HCT116 (cell line): ENCODE data around the gene ERGIC1.

Experiments used
- POLR2A ChIP-seq: IDR thresholded peaks from 2 replicates; pipeline ENCODE4 v1.7.0; 2011; ENCODE audit warnings: borderline replicate concordance; ENCODE audit not compliant: insufficient read depth, insufficient read length; ENCODE audit errors: extremely low read depth
- TF ChIP-seq, protein P1 (sequence below), 3 experiments: fragments of 200-600 bp in 1 of 3; sonication (generic) in 1 of 3; IDR thresholded peaks in 2 of 3; conservative IDR thresholded peaks in 1 of 3; 2 replicates each; pipeline ENCODE4 v1.5.1; 2012 to 2017; ENCODE audit warnings: low read depth in 2 of 3, low read length in 2 of 3, antibody characterized with exemption in 1 of 3, borderline replicate concordance in 1 of 3, control low read depth in 1 of 3, mild to moderate bottlenecking in 1 of 3, mixed read lengths in 1 of 3, mixed run types in 1 of 3, moderate library complexity in 1 of 3; ENCODE audit not compliant: insufficient read depth in 1 of 3

DNA sequence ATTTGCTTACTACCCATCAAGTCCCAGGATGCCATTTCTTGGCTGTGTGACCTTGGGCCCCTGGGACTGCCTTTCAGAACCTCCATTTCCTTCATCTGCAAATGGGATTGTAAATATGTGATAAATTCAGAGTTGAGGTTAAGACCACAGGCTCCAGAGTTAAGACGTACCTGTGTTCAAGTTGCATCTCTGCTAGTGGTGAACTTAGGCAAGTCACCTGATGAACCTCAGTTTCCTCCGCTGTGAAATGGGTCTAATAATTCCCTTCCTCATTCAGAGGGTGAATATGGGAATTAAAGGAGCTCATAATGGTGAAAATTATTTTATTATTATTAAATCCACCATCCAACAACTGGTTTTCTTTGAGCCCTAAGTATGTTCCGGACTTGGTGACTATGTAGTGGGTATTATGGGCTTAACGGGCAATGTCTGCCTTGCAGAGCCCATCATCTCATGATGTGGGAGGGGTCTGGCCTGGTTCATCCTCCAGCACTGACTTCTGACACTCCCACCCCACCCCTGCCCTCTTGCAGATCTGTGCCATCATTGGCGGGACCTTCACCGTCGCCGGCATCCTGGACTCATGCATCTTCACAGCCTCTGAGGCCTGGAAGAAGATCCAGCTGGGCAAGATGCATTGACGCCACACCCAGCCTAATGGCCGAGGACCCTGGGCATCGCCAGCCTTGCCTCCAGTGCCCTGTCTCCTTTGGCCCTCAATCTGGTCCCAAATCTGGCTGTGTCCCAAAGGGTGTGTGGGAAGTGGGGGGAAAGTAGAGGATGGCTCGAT is 116.3 kb downstream of the ERGIC1 start:
- no peak for TF ChIP-seq POLR2A
- TF ChIP-seq, protein P1, sequence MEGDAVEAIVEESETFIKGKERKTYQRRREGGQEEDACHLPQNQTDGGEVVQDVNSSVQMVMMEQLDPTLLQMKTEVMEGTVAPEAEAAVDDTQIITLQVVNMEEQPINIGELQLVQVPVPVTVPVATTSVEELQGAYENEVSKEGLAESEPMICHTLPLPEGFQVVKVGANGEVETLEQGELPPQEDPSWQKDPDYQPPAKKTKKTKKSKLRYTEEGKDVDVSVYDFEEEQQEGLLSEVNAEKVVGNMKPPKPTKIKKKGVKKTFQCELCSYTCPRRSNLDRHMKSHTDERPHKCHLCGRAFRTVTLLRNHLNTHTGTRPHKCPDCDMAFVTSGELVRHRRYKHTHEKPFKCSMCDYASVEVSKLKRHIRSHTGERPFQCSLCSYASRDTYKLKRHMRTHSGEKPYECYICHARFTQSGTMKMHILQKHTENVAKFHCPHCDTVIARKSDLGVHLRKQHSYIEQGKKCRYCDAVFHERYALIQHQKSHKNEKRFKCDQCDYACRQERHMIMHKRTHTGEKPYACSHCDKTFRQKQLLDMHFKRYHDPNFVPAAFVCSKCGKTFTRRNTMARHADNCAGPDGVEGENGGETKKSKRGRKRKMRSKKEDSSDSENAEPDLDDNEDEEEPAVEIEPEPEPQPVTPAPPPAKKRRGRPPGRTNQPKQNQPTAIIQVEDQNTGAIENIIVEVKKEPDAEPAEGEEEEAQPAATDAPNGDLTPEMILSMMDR (IDR thresholded peaks at IDR 0.05 in 2 of 3, conservative IDR thresholded peaks at IDR 0.05 in 1 of 3; ENCODE audit: borderline replicate concordance in 1 of 3, insufficient read depth in 1 of 3, low read depth in 2 of 3, low read length in 2 of 3), result no peak
